ENCODE measurements around the gene RAD54L. TPM values are rescaled to one million over a fixed set of nuclear protein-coding genes. Genes with fewer than 3 reads are reported as not detected.
A peak's percentile ranks its signal among the peaks of the same experiment; 100 is the strongest.
"Not testable (repeated sequence)": the region's sequence is repeated elsewhere in the genome, so short reads cannot be mapped to it uniquely, and the experiment has no call there.

The RAD54L gene
- total RNA-seq, 2 donors from 2014 or later = 0.71 to 0.77 TPM

GRCh38 chr1:46231231-46231630, 16.3 kb upstream of the RAD54L start:
- ATAC-seq; DNase-seq; intact Hi-C loops (cut with DNase I): not testable (repeated sequence)

GRCh38 chr1:46236882-46237281, 10.7 kb upstream of the RAD54L start:
- ATAC-seq = no peak
- no peak for DNase-seq
- intact Hi-C loops (cut with DNase I) = no loop called here

GRCh38 chr1:46238865-46239264, 8.7 kb upstream of the RAD54L start:
- intact Hi-C loops (cut with DNase I); ATAC-seq; DNase-seq: not testable (repeated sequence)

- intact Hi-C loops (cut with DNase I) = loop anchor here in 1 of 2 donors (10.0 kb wide), 1 partner anchor 103 kb away; the partner anchor contains the start of gene NSUN4
- DNase-seq, ATAC-seq: not testable (repeated sequence)
Measured at GRCh38 chr1:46241733-46242132, 5.8 kb upstream of the RAD54L start.

GRCh38 chr1:46242918-46243317, 4.6 kb upstream of the RAD54L start:
- no peak for DNase-seq
- ATAC-seq = no peak
- intact Hi-C loops (cut with DNase I) = loop anchor here in 1 of 2 donors (10.0 kb wide), 1 partner anchor 102 kb away; the partner anchor contains the start of gene NSUN4

GRCh38 chr1:46243831-46244230, 3.7 kb upstream of the RAD54L start:
- ATAC-seq, DNase-seq: not testable (repeated sequence)
- intact Hi-C loops (cut with DNase I) = loop anchor here in 1 of 2 donors (10.0 kb wide), 1 partner anchor 101 kb away; the partner anchor contains the start of gene NSUN4

- ATAC-seq (no peak), DNase-seq (no peak)
- intact Hi-C loops (cut with DNase I) = loop anchor here in 1 of 2 donors (10.0 kb wide), 1 partner anchor 100 kb away; the partner anchor contains the start of gene NSUN4
Measured at GRCh38 chr1:46244656-46245371, 2.7 kb upstream of the RAD54L start.

GRCh38 chr1:46246136-46246535, 1.4 kb upstream of the RAD54L start:
- not testable (repeated sequence) for ATAC-seq, DNase-seq
- intact Hi-C loops (cut with DNase I) = loop anchor here in 1 of 2 donors (10.0 kb wide), 1 partner anchor 99 kb away; the partner anchor contains the start of gene NSUN4

- intact Hi-C loops (cut with DNase I) = loop anchor here in 1 of 2 donors (10.0 kb wide), 1 partner anchor 98 kb away; the partner anchor contains the start of gene NSUN4
Measured at GRCh38 chr1:46246548-46247435, 771 bp upstream of the RAD54L start.

GRCh38 chr1:46248122-46248920, 758 bp downstream of the RAD54L start:
- intact Hi-C loops (cut with DNase I) = loop anchor here in 1 of 2 donors (10.0 kb wide), 1 partner anchor 96 kb away; the partner anchor contains the start of gene NSUN4
- peak; percentile 32 for DNase-seq
- ATAC-seq = no peak

More at GRCh38 chr1:46246548-46247435, 771 bp upstream of the RAD54L start:
- ATAC-seq (peak; percentile 21 to 94), DNase-seq (peak; percentile 61)

GRCh38 chr1:46254668-46255067, 7.1 kb downstream of the RAD54L start:
- ATAC-seq (no peak), DNase-seq (no peak)
- intact Hi-C loops (cut with DNase I) = loop anchor here in 1 of 2 donors (10.0 kb wide), 1 partner anchor 90 kb away; the partner anchor contains the start of gene NSUN4

GRCh38 chr1:46256523-46256922, 9.0 kb downstream of the RAD54L start:
- intact Hi-C loops (cut with DNase I) = loop anchor here in 1 of 2 donors (10.0 kb wide), 1 partner anchor 88 kb away; the partner anchor contains the start of gene NSUN4
- ATAC-seq (no peak), DNase-seq (no peak)

- DNase-seq (no peak), ATAC-seq (no peak)
- intact Hi-C loops (cut with DNase I) = no loop called here
Measured at GRCh38 chr1:46262508-46262907, 14.9 kb downstream of the RAD54L start.

- intact Hi-C loops (cut with DNase I) = no loop called here
- ATAC-seq = no peak
- DNase-seq = no peak
Measured at GRCh38 chr1:46263146-46263545, 15.6 kb downstream of the RAD54L start.

GRCh38 chr1:46268578-46268977, 21.0 kb downstream of the RAD54L start:
- no peak for DNase-seq
- no peak for ATAC-seq
- intact Hi-C loops (cut with DNase I) = no loop called here

GRCh38 chr1:46274225-46275029, 26.9 kb downstream of the RAD54L start:
- no peak for DNase-seq
- ATAC-seq = no peak
- intact Hi-C loops (cut with DNase I) = no loop called here

GRCh38 chr1:46275030-46275337, 27.4 kb downstream of the RAD54L start:
- ATAC-seq (no peak), DNase-seq (no peak)
- intact Hi-C loops (cut with DNase I) = no loop called here

Measured in left cardiac atrium (tissue), 4 donors.